GM21825 (cell line): ENCODE measurements around the gene MMS19.

Experiments
- ATAC-seq: cut with Tn5 transposase; IDR thresholded peaks from one replicate; pipeline ENCODE4 v1.9.1; 2021; ENCODE audit warnings: mild to moderate bottlenecking, moderate library complexity; ENCODE audit not compliant: unreplicated experiment

Gene MMS19, protein sequence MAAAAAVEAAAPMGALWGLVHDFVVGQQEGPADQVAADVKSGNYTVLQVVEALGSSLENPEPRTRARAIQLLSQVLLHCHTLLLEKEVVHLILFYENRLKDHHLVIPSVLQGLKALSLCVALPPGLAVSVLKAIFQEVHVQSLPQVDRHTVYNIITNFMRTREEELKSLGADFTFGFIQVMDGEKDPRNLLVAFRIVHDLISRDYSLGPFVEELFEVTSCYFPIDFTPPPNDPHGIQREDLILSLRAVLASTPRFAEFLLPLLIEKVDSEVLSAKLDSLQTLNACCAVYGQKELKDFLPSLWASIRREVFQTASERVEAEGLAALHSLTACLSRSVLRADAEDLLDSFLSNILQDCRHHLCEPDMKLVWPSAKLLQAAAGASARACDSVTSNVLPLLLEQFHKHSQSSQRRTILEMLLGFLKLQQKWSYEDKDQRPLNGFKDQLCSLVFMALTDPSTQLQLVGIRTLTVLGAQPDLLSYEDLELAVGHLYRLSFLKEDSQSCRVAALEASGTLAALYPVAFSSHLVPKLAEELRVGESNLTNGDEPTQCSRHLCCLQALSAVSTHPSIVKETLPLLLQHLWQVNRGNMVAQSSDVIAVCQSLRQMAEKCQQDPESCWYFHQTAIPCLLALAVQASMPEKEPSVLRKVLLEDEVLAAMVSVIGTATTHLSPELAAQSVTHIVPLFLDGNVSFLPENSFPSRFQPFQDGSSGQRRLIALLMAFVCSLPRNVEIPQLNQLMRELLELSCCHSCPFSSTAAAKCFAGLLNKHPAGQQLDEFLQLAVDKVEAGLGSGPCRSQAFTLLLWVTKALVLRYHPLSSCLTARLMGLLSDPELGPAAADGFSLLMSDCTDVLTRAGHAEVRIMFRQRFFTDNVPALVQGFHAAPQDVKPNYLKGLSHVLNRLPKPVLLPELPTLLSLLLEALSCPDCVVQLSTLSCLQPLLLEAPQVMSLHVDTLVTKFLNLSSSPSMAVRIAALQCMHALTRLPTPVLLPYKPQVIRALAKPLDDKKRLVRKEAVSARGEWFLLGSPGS

DNA sequence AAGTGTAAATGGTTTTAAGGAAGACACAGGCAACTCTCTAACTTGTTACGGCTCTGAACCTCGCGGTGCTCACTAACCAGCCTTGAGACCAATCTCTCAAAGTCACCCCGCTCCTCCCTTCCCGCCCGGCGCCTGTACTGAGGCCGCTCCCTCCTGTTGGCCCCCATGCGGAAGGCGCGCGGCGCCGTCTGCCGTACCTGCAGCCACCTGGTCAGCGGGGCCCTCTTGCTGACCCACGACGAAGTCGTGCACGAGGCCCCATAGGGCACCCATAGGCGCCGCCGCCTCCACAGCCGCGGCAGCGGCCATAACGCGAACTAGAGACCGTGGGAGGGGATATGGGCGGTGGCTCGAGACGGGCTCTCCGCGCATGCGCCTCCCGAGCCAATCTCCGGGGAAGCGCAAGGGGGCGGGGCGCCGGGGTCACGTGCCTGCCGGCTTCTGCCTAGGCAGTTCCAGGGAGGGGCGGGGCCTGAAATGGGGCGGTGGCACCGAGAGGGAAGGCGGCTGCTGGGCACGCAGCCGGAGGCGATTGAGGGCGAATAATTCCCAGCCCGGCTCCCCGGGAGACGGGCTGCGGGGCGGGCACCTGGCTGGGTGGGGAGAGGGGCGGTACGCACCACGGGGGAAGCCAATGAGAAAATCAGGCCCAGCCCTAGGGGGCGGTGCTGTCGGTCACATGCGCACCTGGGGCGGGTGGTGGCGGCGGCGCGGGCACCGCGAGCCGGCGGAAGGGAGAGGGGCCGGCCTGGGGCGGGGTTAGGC lies at the start of gene MMS19:
MMS19 (minus strand) TSS at position 347 of the 765 bp plus-strand sequence; CDS start at position 309, 38 bp downstream.
- peak; percentile 93 for ATAC-seq

- no peak for ATAC-seq
Observed at GRCh38 chr10:97547962-97548361, 49.7 kb upstream of the MMS19 start.

DNA sequence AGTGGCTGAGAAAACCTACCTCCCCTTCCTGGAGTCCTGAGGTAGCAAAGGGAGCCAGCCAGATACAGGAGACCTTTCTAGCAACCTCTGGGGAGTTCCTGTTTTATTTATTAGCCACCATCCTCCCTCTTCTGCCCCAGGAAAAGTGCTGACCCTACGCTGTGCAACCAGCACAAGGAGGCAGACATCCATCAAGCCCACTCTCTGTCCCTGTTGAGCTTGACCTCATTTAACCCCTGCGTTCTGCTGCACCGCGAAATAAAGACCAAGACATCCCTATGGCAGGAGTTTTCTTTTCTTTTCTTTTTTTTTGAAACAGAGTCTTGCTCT lies 49.0 kb upstream of the MMS19 start:
- ATAC-seq, result no peak

DNA sequence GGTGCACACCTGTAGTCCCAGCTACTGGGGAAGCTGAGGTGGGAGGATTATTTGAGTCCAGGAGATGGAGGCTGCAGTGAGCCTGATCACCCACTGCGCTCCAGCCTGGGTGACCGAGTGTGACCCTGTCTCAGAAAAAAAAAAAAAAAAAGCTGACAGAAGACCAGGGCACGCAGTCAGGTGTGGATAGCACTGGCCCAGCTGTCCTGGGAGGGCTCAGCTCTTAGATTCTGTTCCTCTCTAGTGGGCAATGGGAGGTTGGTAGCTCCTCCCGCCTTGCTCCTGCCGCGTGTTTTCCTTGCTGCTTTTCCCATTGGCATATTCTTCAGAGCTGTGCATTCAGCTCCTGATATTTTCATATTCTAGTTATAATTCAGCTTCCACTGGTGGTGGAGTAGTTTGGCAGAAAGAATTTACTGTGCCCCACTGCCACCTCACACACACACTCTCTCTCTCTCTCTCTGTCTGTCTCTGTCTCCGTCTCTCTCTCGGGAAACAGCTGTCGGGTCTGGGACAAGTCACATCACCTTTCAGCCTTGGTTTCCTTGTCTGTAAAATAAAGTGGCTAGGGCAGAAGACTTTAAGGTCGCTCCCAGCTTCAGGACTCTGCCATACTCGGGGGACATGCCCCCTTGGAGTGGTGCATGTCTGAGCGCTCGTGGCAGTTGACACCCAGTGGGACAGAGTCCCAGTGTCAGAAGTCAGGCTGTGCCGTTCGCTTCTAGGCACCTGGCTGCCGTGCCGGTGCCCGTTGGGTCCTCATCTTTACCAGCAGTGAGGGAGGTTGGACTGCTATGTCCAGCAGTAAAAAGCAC lies 48.4 kb upstream of the MMS19 start:
- no peak for ATAC-seq

DNA sequence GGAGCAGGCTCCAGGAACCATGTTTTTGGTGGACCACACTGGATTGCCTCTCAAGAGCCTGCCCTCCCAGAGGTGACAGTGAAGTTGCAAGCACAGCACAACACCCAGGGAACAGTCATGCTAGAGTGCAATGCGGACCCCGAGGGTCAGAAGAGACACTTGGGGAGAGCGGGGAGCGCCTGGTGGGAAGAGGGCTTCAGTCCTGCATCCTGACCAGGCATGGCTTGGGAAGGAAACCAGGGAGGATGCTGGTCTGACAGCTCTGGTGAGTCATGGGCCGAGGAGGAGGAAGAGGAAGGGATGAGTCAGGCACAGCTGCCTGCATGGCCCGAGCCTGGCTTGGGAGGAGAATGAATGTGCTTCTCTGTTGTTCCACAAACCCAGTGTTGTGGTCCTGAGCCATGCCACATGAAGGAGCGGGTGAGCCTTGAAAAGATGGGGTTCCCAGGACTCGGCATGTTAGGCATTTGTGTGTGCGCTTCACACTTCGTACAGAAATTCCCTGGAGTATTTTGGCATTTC lies 44.9 kb upstream of the MMS19 start:
- ATAC-seq, result no peak

DNA sequence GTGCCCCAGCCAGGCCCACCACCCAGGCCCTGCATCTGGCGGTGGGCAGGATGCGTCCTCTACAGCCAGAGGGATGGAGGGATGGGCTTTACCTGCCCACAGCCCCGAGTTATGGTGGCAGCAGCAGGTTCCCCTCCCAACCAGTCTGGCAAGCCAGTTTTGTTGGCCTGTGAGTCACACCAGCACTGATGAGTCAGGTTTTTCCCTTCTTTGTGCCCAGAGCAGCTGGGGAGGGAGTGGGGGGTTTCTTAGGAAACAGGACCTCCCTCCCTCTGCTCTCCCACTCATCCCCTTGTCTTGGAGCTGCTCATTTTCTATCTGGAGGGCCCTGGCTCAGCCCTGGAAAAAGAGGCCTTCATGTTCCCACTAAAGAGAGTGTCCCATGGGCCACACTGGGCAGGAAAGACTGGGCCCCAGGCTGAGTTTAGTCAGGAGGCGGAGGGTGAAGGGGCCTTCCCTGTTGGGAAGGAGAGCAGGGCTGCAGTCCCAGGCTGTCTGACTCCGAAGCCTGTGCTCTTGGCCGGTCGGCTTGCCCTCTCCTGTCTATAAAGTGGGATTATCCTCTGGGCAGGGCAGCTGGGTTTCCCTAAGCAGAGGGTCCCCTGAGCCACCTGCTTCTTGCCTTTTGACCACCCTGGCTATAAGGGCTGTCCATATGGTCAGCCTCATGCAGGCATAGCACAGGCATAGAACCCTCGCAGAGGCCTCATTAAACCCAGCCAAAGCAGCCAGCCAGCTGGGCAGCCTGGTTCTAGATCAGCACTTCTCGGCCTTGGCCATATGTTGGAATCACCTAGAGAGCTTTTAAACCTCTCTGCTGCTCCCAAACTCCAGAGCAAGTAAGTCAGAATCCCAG lies 44.2 kb upstream of the MMS19 start:
- ATAC-seq, result no peak

DNA sequence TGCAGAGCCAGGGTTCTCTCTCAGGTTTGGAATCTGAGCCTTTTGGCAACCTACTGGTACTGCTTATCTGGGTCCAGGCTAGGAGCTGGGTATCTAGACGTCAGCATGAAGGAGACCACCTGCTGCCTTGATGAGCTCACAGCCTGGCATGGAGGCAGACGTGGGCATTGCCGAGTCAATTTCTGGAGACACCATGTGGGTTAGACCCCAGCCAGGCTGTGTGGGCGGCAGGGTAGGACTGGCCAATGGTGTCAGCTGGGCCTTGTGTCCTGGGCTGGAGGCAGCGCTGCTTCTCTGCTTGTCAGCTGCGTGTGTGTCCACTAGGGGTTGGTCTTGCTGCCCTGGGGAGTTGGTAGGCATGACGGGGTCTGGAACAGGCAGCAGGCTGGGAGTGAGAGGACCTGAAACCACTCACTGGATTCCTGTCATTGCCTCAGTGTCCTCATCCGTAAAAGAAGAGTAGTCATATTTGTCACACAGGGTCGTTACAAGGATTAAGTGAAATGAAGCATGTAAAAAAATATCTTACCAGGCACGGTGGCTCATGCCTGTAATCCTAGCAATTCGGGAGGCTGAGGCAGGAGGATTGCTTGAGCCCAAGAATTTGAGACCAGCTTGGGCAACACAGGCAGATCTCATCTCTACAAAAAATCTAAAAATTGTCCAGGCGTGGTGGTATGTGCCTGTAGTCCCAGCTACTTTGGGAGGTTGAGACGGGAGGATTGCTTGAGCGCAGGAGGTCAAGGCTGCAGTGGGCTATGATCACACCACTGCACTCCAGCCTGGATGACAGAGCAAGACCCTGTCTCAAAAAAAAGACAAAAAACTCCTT lies 42.7 kb upstream of the MMS19 start:
- no peak for ATAC-seq

DNA sequence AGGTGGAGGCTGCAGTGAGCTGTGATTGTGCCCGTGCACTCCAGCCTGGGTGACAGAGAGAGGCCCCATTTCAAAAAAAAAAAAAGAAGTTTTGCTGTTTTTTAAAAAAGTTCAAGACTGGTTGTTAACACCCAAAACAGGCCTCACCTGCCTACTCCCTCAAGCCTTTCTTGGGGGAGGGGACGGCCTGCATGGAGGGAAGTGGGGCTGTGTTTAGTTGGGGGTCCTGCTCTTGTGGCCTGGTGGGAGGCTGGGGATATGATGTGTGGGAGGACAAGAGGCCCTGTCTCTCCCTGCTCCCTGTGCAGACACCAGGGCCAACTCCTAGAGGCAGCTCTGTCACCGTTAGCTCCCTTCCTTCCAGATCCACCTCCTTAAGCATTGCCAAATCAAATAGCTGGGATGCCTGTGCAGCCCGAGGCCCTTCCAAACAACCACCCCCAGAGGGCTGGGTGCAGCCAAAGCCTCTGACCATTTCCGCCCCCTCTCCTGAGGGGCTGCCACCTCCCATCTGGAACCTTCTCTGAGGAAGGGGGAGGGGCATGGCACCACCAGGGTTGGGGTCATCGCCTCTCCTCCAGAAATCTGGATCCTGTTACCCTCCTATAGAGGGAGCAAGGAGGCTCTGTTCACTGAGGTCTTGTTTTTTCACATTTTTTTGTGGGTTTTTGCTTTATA lies 41.4 kb upstream of the MMS19 start:
- no peak for ATAC-seq

DNA sequence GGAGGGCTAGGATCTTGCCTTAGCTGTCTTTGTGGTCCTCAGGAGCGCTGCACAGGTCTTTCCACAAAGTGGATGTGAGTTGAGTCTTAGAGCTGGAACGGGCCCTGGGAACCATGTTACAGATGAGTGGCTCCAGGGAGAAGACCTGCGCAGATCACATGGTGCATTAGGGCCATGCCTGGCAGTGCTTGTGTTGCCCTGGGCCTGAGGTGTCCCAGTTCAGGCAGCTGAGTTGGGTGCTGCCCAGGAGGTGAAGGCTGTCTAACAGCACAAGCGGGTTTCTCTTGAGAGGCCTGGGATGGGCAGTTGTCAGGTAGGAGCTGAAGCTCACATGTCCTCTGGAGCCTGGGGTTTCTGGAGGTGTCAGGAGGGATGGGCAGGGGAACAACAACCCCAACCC lies 40.6 kb upstream of the MMS19 start:
- no peak for ATAC-seq

- ATAC-seq, result no peak
Observed at GRCh38 chr10:97538411-97538810, 40.2 kb upstream of the MMS19 start.

DNA sequence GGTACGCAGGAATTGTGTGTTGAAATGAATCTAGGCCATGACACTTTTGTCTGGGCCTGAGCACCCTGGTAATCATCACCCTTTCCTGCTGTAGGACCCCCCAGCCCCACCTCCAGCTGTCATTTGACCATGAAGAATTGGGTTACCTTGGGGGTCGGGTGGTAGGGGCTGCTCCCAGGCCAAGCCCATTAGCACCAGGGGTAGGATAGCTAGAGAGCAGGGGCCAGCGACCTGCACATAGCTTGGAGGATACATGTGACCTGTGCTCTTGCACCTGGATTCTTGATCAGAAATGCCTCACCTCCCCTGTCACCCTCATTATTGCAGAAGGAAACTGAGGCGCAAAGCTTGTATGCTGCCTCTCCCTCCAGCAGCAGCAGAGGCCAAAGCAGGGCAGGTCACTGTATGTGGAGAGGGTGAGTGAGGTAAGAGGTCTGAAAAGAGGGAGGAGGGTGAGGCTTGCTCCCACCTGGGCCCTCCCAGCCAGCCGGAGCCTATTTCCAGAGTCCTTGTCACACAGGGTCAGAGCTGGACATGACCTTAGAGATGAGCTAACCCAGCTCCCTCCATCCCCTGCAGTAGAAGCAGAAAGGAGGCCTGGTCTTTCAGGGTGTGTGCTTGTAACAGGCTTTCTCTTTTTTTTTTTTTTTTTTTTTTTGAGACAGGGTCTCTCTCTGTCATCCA lies 39.1 kb upstream of the MMS19 start:
- no peak for ATAC-seq

- ATAC-seq, result no peak
Observed at GRCh38 chr10:97534746-97535367, 36.6 kb upstream of the MMS19 start.

GRCh38 chr10:97533888-97534287 lies 35.7 kb upstream of the MMS19 start:
- no peak for ATAC-seq

DNA sequence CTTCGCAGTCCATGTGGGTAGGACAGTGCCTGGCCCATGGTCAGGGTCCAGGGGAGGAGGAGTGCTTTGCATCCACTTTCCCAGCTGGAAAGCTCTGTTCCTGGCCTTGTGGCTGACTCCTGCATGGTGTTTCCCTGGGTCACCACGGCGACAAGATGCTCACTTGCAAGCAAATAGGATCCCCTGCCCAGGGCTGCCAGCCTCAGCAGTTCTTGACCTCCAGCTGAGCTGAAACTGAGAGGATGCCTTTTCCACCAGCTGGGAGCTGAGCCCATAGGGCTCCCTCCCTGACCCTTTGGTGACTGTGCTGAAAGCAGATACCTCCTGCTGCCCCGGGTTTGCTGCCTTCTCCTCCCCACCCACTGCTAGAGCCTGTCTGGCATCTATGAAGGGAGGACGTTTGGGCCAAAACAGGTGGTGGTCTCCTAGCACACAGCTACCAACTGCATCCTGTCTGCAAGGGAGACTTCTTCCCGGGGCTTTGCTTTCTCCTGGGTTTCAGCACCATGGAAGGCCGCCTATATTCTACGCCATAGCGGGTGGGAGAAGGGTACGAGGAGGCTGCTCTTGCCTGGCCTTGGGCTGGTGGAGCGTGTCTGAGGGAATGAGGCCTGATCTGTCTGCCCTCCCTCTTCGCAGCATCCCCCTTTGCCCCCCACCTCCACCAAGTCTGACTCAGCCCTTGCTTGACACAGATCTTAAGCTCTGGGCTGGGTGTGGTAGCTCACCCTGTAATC lies 34.9 kb upstream of the MMS19 start:
- no peak for ATAC-seq

- no peak for ATAC-seq
Observed at GRCh38 chr10:97531401-97531986, 33.3 kb upstream of the MMS19 start.
